Liver (tissue), 9 donors: Measurements from ENCODE around the gene TACR2. TPM values are rescaled to one million over a fixed set of nuclear protein-coding genes. Genes with fewer than 3 reads are reported as not detected.

Experiments used
- DNase-seq: peaks from one replicate; pipeline ENCODE4 v3.0.0-alpha.2; 2017; ENCODE audit warnings: low spot score
- H3K27ac ChIP-seq, 2 donors: one replicate each; pipeline ENCODE4 v1.7.0; 2013; ENCODE audit warnings: inconsistent platforms in 2 of 2, low read length in 2 of 2, control low read depth in 1 of 2, low read depth in 1 of 2, mild to moderate bottlenecking in 1 of 2
- H3K27me3 ChIP-seq, 4 donors: one replicate each; pipeline versions ENCODE4 v1.6.1 to v1.7.0; 2013; ENCODE audit warnings: low read length in 3 of 4, inconsistent platforms in 1 of 4, mild to moderate bottlenecking in 1 of 4, moderate library complexity in 1 of 4; ENCODE audit not compliant: control insufficient read depth in 4 of 4, insufficient read depth in 4 of 4
- H3K36me3 ChIP-seq, 4 donors: one replicate each; pipeline versions ENCODE4 v1.6.1 to v1.7.0; 2013; ENCODE audit warnings: low read length in 3 of 4, mild to moderate bottlenecking in 3 of 4, low read depth in 1 of 4, moderate library complexity in 1 of 4; ENCODE audit not compliant: control insufficient read depth in 4 of 4, insufficient read depth in 3 of 4
- H3K4me1 ChIP-seq, 4 donors: one replicate each; pipeline versions ENCODE4 v1.6.1 to v1.7.0; 2013; ENCODE audit warnings: low read length in 3 of 4, mild to moderate bottlenecking in 3 of 4, moderate library complexity in 1 of 4; ENCODE audit not compliant: control insufficient read depth in 4 of 4, insufficient read depth in 4 of 4
- H3K4me3 ChIP-seq, 3 donors: one replicate each; pipeline versions ENCODE4 v1.6.1 to v1.7.0; 2013; ENCODE audit warnings: low read length in 3 of 3, control low read depth in 1 of 3, low read depth in 1 of 3, mild to moderate bottlenecking in 1 of 3
- H3K9ac ChIP-seq, 2 donors: one replicate each; pipeline ENCODE4 v1.7.0; 2013; ENCODE audit warnings: low read length in 2 of 2, mild to moderate bottlenecking in 2 of 2, moderate library complexity in 2 of 2, control low read depth in 1 of 2, low read depth in 1 of 2
- H3K9me3 ChIP-seq, 4 donors: one replicate each; pipeline versions ENCODE4 v1.6.1 to v1.7.0; 2013; ENCODE audit warnings: low read length in 3 of 4; ENCODE audit not compliant: control insufficient read depth in 4 of 4
- FOXA1 ChIP-seq: IDR thresholded peaks from 2 replicates; pipeline ENCODE4 v1.6.1; 2016; ENCODE audit warnings: antibody characterized with exemption
- FOXA2 ChIP-seq: IDR thresholded peaks from 2 replicates; pipeline ENCODE4 v1.6.1; 2016; ENCODE audit warnings: antibody characterized with exemption
- GABPA ChIP-seq, 2 donors: IDR thresholded peaks in 1 of 2; conservative IDR thresholded peaks in 1 of 2; 2 replicates each; pipeline ENCODE4 v1.6.1; 2016; ENCODE audit warnings: antibody characterized with exemption in 2 of 2, mild to moderate bottlenecking in 1 of 2, moderate library complexity in 1 of 2
- HNF4A ChIP-seq, 2 donors: conservative IDR thresholded peaks; 2 replicates each; pipeline ENCODE4 v1.6.1; 2016; ENCODE audit warnings: antibody characterized with exemption in 2 of 2, mild to moderate bottlenecking in 2 of 2
- NR2F2 ChIP-seq: IDR thresholded peaks from 2 replicates; pipeline ENCODE4 v1.6.1; 2016; ENCODE audit warnings: antibody characterized with exemption
- RAD21 ChIP-seq, 2 donors: IDR thresholded peaks; 2 replicates each; pipeline ENCODE4 v1.6.1; 2016; ENCODE audit warnings: antibody characterized with exemption in 2 of 2, mild to moderate bottlenecking in 2 of 2
- REST ChIP-seq: IDR thresholded peaks from 2 replicates; pipeline ENCODE4 v1.6.1; 2016; ENCODE audit warnings: antibody characterized with exemption, mild to moderate bottlenecking
- RXRA ChIP-seq, 2 donors: IDR thresholded peaks; 2 replicates each; pipeline ENCODE4 v1.6.1; 2017 to 2018; ENCODE audit warnings: antibody characterized with exemption in 2 of 2, mild to moderate bottlenecking in 1 of 2
- SP1 ChIP-seq: IDR thresholded peaks from 2 replicates; pipeline ENCODE4 v1.6.1; 2018; ENCODE audit warnings: antibody characterized with exemption, mild to moderate bottlenecking
- YY1 ChIP-seq: IDR thresholded peaks from 2 replicates; pipeline ENCODE4 v1.6.1; 2016; ENCODE audit warnings: antibody characterized with exemption, mild to moderate bottlenecking
- ZBTB33 ChIP-seq: IDR thresholded peaks from 2 replicates; pipeline ENCODE4 v1.6.1; 2016; ENCODE audit warnings: antibody characterized with exemption
- WGBS: extraction: QIAGEN DNeasy Blood & Tissue Kit; methylation state at CpG from one replicate; pipeline ENCODE4 v1.1.7; 2013; 5-methylcytosine and 5-hydroxymethylcytosine counted together
- polyA plus RNA-seq, 2 donors: library from polyadenylated mRNA; stranded (reverse) in 1 of 2; unstranded in 1 of 2; fragments of 200-250 nt in 1 of 2; fragments of >200 nt in 1 of 2; fragmentation: Nextera tagmentation in 1 of 2; extraction: Ambion mirVana in 1 of 2; gene quantifications; one replicate each; pipeline versions ENCODE4 v1.2.1 to v1.2.3, GENCODE V29; 2013 to 2015
- total RNA-seq, 2 donors: library from RNA; depleted of rRNA; stranded (reverse); fragments of >200 nt; gene quantifications; one replicate each; pipeline ENCODE4 v1.2.3, GENCODE V29; 2014
- TF ChIP-seq, protein P1 (sequence below): IDR thresholded peaks from 2 replicates; pipeline ENCODE4 v1.6.1; 2016; ENCODE audit warnings: antibody characterized with exemption
- TF ChIP-seq, protein P2 (sequence below): IDR thresholded peaks from 2 replicates; pipeline ENCODE4 v1.6.1; 2016; ENCODE audit warnings: antibody characterized with exemption
- donor health status: healthy.
- donor health status: healthy.
- donor health status: healthy.
- donor health status: healthy.
- donor health status: healthy.

TACR2 gene
- total and polyA plus RNA-seq, 4 donors = 0.08 to 0.18 (median 0.12) TPM; not detected in 1

GRCh38 chr10:69362471-69362954 is 54.2 kb downstream of the TACR2 start:
- no peaks in the 10 kb centered on the region for H3K27me3 ChIP-seq
- 68% methylated on average over 13 of the region's 13 CpGs for WGBS
- H3K9me3 ChIP-seq = no peaks in the 10 kb centered on the region
- no peak overlapping the region for H3K27ac ChIP-seq
- H3K9ac ChIP-seq = no peak overlapping the region
- peaks cover 0 to 2% (median 0%) of the 10 kb centered on the region in 4 donors for H3K36me3 ChIP-seq
- peaks cover 4 to 10% (median 5%) of the 10 kb centered on the region in 4 donors for H3K4me1 ChIP-seq
- no peak for DNase-seq
- H3K4me3 ChIP-seq = no peak overlapping the region
- TF ChIP-seq YY1 (no peak), NR2F2 (peak; percentile 58)

DNA sequence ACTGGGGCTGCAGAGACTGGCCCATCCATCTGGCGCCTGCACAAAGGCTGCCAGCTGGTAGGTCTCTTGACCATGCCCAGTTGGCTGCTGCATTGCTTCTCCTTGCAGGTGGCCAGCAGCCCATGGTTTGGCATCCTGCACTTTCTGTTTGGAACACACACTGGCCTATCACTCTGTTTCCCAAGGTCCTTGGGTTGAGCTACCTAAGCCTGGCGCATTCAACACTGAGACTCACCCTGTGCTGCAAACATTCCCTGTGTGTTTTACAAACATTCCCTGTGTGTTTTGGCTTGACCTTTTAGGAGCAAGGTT is 55.5 kb downstream of the TACR2 start:
- no peak for TF ChIP-seq SP1
- no peak for TF ChIP-seq HNF4A (conservative IDR thresholded peaks at IDR 0.05)
- TF ChIP-seq, protein P1, sequence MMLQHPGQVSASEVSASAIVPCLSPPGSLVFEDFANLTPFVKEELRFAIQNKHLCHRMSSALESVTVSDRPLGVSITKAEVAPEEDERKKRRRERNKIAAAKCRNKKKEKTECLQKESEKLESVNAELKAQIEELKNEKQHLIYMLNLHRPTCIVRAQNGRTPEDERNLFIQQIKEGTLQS = no peak
- TF ChIP-seq, protein P2, sequence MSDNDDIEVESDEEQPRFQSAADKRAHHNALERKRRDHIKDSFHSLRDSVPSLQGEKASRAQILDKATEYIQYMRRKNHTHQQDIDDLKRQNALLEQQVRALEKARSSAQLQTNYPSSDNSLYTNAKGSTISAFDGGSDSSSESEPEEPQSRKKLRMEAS = no peak
- no peak for TF ChIP-seq RAD21 (IDR thresholded peaks at IDR 0.05)
- TF ChIP-seq ZBTB33 = no peak
- TF ChIP-seq GABPA (IDR thresholded peaks at IDR 0.05 in 1 of 2, conservative IDR thresholded peaks at IDR 0.05 in 1 of 2) = no peak
- TF ChIP-seq REST = no peak
- TF ChIP-seq FOXA2 = no peak
- TF ChIP-seq YY1 = no peak
- no peak for TF ChIP-seq RXRA (IDR thresholded peaks at IDR 0.05)
- TF ChIP-seq FOXA1 = no peak
- Histone ChIP-seq H3K9me3 (no peaks in the 10 kb centered on the region), H3K9ac (no peak overlapping the region), H3K27me3 (no peaks in the 10 kb centered on the region), H3K4me1 (peaks cover 4 to 10% (median 5%) of the 10 kb centered on the region in 4 donors), H3K36me3 (peaks cover 0 to 2% (median 0%) of the 10 kb centered on the region in 4 donors), H3K4me3 (no peak overlapping the region), H3K27ac (no peak overlapping the region)
- no peak for DNase-seq
- WGBS = 61% methylated on average over 2 of the region's 2 CpGs
